NCI-H69 (cell line): ENCODE measurements around the gene NUBP1.
"Not testable (repeated sequence)": the region's sequence is repeated elsewhere in the genome, so short reads cannot be mapped to it uniquely, and the experiment has no call there.

Experiments
- DNase-seq: peaks from one replicate; lab custom pipeline; 2025; lab: John Stamatoyannopoulos, UW

NUBP1 gene

DNA sequence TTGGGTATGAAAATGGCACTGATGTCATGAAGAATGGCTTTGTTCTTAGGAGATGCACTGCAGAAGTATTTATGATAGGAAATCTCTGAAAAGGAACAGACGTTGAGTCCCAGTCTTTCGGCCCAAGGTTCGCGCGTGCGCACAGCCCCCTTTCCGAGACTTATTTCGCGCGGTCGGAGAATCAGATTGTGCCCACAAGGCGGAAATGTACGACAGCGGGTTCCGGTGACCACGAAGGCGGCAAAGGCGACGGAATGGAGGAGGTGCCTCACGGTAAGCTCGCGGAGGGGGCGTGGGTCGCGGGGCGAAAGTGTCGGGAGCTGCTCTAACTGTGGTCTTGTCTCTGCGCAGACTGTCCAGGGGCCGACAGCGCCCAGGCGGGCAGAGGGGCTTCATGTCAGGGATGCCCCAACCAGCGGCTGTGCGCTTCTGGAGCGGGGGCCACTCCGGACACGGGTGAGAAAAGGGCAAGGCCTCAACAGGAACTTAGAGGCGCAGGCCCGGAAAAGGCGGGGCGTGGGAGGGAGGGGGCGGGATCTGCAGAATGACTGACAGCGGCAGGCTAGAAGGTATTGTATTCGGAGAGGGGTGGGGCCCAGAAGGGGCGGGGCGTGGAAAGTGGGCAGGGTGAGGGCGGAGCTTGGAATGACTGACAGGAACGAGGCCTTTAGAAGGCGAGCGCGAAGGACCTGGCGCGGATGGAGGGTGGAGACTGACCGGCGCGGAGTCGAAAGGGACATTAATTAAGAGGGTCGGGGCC lies at the start of gene NUBP1:
Gene NUBP1, plus strand, starts transcription at position 233 of the 760 bp plus-strand sequence. Its CDS starts 22 bp downstream, at position 255.
- peak; percentile 98 for DNase-seq

DNA sequence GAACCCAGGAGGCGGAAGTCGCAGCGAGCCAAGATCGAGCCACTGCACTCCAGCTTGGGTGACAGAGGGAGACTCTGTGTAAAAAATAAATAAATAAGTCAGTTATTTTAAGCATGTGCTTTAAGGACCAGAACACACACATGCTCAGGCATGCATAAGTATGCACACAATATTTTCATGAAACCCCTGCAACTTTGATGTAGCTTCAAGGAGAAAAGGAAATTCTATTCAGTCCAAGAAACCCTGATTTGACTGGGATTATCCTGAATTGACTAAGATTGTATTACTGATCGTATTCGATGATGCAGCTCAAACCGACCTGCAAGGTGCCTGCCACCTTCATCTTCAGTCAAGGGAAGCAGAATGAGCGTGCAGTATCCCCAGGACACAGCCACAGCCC lies 49.8 kb upstream of the NUBP1 start:
- no peak for DNase-seq

DNA sequence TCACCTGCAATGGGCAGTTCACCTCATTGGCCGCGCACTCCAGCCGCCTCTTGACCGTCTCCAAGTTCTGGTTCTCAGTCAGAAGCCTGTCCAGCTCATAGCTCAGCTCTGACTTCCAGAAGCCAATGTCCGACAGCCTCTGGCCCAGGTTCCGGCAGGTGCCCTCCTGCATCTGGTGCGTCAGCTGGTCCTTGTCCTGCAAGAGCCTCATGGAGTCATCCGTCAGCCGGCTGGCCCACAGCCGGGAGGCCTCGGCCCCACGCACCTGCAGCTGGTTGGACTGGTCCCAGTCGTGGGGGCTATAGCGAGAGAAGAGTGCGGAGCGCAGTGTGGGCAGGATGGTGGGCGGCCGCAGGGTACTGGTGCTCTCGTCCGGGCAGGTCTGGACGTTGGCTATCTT lies 49.3 kb upstream of the NUBP1 start:
- no peak for DNase-seq

DNA sequence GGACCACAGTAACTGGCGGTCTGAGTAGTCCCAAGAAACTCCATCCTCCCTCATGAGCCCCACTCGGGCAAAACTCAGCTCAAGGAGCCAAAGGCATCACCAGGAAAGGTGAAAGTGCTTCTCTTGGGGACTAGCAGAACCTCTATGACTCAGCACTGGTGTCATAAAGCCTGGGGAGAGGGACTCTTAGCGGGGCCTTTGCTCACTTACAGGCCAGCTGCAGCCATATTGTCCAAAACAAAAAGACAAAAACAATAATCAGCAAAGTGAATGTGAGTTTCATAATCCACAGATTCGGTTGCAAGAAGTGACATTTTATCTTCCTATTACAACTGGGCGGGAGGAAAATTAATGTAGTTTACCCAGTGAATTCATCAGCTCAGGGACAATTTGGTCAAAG lies 48.8 kb upstream of the NUBP1 start, which contains the start of gene TEKT5:
Gene TEKT5, minus strand, starts transcription at position 101 of the 400 bp plus-strand sequence. Its CDS starts 57 bp downstream, at position 44.
- no peak for DNase-seq

DNA sequence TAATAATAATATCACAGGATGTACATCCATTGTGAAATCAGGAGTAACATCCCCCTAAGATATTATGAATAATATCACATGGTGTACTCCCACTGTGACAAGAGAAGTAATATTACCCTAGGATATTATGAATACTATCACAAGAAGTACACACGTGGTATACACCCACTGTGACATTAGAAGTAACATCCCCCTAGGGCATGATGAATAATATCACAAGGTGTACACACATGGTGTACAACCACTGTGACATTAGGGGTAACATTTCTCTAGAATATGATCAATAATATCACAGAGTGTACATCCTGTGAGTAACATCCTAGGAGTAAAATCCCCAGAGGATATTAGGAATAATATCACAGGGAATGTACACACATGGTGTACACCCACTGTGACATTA lies 43.9 kb upstream of the NUBP1 start:
- no peak for DNase-seq

DNA sequence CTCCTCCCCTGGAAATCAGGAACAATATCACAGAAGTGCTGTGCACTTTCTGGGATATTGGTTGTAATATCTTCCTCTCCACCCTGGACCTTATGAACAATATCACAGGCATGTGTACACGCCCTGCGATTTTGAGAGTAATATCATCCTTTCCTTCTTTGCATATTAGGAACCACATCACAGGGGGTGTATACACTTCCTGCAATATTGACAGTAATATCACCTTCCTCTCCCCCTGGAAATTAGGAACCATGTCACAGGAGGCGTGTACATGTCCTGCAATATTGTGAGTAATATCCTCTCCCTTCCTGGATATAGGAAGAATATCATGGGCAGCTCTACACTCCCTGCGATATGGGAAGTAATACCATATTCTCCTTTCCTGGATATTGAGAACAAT lies 34.7 kb upstream of the NUBP1 start:
- no peak for DNase-seq

DNA sequence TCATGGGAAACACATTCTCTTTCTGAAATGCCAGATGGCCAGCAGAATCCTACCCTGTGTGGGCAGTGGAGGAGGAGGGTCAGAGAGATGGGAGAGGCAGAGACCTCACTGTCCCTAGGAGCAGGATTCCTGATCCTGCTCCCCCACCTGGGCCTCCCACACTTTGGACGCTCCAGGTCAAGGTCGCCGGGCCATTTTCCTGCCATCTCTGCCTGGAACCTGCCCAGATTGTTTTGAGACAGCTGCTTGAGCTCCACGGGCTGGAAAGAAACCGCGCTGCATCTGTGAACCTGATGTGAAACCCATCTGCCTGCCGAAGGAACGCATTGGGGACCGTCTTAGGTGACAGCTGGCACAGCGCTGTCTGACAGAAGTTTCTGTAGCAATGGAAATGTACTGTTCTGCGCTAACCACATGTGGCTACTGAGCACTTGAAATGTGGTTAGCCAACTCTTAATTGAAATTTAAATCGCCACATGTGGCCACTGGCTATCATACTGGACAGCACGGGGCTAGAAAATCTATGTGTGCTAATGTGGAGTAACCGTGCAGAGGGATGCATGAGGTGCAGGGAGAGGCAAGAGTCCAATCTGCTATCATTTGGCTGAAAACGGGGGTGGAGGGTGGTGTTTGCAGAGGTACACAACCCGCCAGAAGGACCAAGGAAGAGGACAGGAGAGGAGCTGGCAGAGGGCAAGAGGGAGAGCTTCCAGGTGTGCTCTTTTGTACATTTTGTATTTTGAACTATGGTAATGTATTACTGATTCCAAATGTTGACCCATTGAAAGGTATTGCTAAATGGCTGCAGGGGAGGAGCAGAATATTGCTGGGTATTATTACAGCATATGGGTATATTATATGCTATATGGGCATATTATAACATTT lies 15.4 kb upstream of the NUBP1 start:
- no peak for DNase-seq

DNA sequence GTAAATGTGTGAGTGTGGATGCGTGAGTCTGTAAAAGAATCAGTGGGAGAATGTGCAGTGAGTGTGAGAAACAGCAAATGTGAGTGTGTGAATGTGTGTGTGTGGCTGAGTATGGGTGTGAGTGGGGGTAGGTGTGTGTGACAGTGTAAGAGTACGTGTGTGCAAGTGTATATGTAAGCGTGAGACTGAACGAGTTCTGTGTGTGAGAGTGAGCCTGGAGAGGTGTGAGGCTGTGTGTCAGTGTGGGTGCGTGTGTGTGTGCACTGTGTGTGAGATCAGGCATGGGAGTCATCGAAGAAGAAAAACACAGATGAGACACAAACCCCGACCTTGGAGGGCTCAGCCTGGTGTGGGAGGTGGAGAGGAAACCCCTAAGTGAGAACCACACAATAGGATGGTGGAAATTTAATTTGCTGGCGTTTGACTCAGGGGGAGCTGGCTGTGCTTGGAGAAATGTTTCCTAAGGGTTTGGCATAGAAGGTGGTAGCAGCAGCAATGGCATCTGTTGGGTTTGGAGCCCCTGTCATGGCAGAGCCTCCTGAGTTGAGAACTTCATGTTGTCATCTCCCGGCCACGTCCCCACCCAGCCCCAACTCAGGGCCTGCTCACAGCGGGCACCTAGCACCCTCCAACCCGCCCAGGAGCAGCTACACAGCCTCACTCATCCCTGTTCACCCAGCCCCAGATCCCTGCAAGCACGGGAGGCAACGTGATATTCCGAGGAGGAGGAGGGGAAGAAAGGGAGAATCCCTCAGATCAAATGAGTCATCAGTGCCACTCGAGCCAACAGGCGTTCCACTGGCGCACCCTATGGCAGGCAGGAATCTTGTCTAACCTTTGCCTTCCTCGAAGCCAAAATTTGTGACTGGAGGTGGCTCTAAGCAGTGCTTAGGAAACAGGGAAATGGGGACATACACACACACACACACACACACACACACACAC lies 14.3 kb upstream of the NUBP1 start:
- peak; percentile 40 for DNase-seq

DNA sequence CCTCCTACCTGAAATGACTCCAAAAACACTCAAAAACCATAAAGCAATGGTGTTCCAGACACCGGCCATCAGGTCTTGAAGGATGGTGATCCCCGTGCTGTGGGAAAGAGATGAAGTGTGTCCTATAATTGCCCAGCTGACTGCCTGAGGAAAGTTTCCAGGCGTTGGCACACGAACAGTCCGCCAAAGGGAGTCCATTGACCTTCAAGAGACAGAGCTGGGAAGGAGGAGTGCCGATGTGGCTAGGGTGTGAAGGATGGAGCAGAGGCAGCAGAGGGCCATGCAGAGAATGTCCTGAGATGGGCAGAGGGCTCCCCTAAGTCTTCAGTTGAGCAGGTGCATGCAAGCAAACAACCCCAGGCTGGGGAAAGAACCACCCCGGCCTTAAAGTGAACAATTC lies 11.9 kb upstream of the NUBP1 start:
- DNase-seq, result no peak

DNA sequence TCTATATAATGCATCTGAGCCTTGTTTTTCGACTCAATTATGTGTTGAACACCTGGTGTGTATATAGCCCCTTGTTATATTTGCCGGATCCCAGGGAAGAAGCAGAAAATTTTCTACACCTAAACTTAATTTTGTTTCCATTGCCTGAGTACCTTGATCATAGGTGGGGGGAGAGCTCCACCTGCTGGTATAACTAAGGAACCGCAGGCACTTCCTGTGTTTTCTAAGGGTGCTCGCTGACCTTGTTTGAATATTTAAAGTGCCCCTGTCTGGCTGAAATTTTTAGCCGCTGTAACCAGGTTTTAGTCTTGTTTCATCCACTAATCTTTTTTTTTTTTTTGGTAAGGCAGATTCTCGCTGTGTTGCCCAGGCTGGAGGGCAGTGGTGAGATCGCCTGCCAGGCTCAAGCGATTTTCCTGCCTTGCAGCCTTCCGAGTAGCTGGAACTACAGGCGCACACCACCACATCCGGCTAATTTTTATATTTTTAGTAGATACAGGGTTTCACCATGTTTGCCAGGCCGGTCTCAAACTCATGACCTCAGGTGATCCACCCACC lies 6.5 kb upstream of the NUBP1 start:
- peak; percentile 65 for DNase-seq

DNA sequence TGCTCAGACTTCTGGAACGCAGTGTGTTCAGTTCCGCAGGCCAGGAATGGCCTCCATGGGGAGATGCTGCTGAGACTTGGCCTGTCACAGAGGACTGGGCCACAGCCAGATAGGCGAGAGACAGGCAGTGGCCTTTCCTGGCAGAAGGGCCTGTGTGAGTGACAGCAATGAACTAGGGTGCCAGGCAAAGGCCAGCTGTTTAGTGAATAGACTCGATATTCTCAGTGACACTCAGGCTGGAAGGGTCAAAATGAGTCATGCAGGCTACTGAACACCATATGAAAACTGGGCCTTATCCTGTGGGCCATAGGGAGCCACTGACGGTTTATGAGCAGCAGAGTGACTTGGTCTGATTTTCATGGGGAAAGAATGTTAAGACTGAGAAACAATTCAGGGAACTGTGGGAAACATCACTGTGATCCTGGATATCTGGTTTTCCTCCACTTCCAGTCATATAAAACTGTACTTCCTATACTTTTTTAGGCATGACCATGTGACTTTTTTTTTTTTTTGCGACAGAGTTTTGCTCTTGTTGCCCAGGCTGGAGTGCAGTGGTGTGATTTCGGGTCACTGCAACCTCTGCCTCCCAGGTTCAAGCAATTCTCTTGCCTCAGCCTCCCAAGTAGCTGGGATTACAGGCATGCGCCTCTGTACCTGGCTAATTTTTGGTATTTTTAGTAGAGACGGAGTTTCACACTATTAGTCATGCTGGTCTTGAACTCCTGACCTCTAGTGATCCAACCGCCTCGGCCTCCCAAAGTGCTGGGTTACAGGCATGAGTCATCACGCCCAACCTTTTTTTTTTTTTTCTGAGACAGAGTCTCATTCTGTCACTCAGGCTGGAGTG lies 5.2 kb upstream of the NUBP1 start:
- DNase-seq, result peak; percentile 30

DNA sequence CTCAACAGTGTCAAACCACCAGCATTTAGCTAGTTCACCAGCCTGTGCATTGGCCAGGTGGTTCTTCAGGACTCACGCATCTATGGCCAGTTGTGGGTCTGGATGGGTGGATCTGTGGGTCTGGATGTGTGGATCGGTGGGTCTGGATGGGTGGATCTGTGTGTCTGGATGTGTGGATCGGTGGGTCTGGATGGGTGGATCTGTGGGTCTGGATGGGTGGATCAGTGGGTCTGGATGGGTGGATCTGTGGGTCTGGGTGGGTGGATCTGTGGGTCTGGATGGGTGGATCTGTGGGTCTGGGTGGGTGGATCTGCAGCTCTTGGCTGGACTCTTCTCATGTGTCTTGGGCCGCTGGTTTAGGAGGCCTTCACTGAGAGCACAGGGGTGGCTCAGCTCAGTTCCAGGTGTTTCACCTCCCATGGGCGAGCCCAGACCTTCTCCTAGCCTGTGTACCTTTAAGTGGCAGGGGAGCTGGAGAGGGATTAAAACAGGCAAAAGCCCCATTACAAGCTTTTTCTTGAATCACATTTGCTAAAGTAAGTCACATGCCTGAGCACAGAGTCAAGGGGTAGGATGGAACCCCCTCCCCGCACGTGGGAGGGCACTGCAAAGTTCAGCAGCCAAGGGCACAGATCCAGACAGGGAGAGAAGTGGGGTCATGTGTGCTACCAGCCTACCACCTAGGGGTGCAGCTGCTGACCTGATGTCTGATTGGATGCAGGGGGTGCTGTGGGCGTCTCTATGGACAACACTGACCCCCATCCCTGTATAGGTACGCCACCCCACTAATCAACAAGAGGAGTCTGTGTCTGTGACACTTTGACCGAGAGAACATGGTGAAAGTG lies 3.4 kb upstream of the NUBP1 start:
- no peak for DNase-seq

DNA sequence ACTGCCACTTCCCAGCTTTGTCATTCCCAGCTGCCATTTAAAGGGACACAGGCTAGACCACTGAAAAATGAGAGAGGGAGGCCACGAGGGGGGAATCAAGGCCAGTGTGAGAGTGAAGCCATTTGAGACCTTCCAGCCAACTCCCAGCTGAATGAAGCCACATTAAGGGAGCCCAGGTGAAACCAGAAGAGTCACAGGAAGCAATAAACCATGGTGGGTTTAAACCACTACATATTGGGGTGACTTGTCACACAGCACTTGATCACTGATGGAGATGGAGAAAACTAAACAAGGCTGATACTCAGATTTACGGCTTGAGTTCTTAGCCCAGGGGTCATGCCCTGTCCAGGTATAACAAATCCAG lies 2.8 kb upstream of the NUBP1 start:
- no peak for DNase-seq

DNA sequence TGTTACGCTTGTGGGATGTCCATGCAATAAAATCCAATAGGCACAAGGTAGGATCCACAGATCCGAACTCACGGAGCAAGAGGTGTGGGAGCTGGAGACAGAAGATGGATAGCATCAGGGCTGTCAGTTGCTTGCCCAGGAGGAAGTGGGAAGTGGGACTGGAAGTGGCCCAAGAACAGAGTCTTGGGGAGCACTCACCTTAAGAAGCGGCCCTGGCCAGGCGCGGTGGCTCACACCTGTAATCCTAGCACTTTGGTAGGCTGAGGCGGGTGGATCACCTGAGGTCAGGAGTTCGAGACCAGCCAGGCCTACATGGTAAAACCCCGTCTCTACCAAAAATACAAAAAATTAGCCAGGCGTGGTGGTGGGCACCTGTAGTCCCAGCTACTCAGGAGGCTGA lies 2.4 kb upstream of the NUBP1 start:
- DNase-seq, result not testable (repeated sequence)

DNA sequence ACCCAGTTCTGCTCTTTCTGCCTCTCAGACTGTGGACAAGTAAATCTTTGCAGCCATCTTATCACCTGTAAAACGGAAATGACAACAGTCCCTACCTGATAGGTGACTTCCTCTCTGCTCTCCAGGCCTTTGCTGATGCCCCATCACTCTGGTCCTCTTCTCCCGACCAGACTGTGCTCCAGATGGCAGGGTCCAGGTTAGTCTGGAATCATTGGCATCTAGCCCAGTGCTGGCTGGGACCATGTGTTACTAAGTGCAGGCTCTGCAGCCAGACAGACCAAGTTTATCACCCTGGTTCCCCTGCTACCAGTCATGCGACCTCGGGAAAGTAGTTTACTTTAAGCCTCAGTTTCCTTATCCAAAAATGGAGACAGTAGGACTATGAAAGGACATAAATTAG lies 1.8 kb upstream of the NUBP1 start:
- peak; percentile 92 for DNase-seq

DNA sequence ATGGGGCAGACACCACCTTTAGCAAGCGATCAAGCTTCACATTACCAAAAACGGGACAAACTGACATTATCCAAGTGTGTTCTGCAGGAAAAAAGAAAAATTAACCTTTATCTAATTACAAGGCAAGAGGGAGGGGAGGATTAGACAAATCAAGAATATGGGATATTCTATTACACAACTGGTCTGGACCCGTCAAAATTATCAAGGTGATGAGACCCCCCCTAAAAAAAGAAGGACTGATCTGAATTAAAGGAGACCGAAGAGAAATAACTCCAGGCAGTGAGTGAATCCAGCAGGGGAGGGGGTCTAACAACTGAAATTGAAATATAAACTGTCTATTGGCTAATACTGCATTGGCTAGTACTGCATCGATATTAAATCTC lies 424 bp upstream of the NUBP1 start:
- no peak for DNase-seq

DNA sequence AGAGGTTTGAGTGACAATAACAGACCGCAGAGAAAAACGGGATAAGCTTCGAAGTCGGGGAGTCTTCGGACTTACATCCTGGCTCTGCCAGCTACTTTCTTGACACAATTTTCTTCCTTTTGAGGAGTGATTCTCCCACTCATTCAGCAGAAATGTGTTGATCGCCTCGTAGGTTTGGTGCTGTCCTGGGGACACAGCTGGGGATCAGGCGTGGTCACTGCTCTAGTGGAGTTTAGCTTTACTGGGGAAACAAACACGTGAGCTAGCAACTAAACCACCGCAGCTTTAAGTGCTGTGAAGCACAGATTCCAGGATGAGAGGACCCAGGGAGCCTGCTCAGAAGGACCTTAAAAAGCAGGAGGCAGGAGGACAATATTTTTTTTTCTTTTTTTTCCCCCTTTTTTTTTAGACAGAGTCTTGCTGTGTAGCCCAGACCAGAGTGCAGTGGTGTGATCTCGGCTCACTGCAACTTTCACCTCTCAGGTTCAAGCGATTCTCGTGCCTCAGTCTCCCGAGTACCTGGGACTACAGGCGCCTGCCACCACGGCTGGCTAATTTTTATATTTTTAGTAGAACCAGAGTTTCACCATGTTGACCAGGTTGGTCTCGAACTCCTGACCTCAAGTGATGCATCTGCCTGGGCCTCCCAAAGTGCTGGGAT lies 858 bp downstream of the NUBP1 start:
- DNase-seq, result no peak

DNA sequence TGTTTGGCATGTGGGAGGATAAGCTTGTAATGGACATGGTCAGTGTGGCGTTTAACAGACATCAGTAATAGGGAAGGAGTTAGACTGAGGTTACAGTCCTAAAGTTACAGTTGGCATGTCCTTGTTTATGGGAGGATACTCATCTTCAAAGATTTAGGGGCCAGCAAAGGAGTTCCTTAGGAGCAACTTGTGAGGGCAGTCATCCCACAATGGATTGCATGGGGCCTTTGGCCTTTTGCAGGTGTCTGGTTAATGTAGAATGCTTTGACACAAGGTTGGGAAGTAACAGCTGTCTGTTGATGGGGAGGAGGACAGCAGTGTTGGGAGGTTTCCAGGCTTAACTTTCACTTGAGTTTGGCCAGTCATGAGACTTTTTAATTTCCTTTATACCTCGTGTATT lies 2.2 kb downstream of the NUBP1 start:
- no peak for DNase-seq

DNA sequence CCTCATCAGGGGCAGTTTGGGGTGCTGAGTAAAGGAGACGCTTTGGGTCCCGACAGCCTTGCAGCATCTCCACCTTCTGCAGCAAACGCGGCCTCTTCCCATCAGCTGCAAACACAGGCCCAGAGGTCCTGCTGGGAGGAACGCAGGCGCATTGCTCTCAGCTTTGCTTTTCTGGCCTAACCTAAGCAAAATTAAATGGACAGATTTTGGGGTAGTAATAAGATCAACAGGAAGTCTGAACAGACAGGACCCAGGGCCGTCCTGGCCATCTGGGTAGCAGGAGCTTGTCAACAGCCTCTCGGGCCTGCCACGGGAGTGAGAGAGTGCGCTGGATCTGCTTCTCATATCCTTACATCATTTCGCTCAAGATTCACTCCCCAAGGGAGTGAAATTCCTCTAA lies 7.2 kb downstream of the NUBP1 start:
- DNase-seq, result no peak
